ENCODE results near the gene ARL4C.

ARL4C gene

GRCh38 chr2:234487356-234487755 lies 9.5 kb downstream of the ARL4C start:
- Histone ChIP-seq H3K9me2 (replicated peaks; ENCODE audit: insufficient read depth, low read length) (no peaks in the 10 kb centered on the region), H3K27ac (ENCODE audit: low read length) (no peak overlapping the region; the same call in 1 of the 2 replicates), H3K9ac (ENCODE audit: low read length) (no peak overlapping the region), H3K4me2 (ENCODE audit: low read depth, low read length) (no peak overlapping the region), H4K20me1 (ENCODE audit: insufficient read depth, low read length) (no peaks in the 10 kb centered on the region), H3K36me3 (replicated peaks; ENCODE audit: insufficient read depth, low read length) (no peaks in the 10 kb centered on the region), H3K4me3 (ENCODE audit: low read length) (no peak overlapping the region), H3K27me3 (replicated peaks; ENCODE audit: insufficient read depth, low read length) (no peaks in the 10 kb centered on the region), H3K4me1 (ENCODE audit: low read length) (peaks cover 66% of the 10 kb centered on the region), H3F3A (ENCODE audit: insufficient read depth, low read length) (peaks cover 65% of the 10 kb centered on the region), H3K79me2 (ENCODE audit: low read length) (peaks cover 7% of the 10 kb centered on the region), H2AFZ (ENCODE audit: low read length) (no peak overlapping the region), H3K9me3 (replicated peaks; ENCODE audit: insufficient read depth, low read length) (no peaks in the 10 kb centered on the region)
- TF ChIP-seq EZH2phosphoT487 (IDR thresholded peaks at IDR 0.05; ENCODE audit: low read length): no peak
- no peak for TF ChIP-seq CTCF (IDR thresholded peaks at IDR 0.05; ENCODE audit: low read length)
- TF ChIP-seq EZH2 (optimal IDR thresholded peaks at IDR 0.05; ENCODE audit: low read depth, low read length): no peak
- DNase-seq: no peak

DNA sequence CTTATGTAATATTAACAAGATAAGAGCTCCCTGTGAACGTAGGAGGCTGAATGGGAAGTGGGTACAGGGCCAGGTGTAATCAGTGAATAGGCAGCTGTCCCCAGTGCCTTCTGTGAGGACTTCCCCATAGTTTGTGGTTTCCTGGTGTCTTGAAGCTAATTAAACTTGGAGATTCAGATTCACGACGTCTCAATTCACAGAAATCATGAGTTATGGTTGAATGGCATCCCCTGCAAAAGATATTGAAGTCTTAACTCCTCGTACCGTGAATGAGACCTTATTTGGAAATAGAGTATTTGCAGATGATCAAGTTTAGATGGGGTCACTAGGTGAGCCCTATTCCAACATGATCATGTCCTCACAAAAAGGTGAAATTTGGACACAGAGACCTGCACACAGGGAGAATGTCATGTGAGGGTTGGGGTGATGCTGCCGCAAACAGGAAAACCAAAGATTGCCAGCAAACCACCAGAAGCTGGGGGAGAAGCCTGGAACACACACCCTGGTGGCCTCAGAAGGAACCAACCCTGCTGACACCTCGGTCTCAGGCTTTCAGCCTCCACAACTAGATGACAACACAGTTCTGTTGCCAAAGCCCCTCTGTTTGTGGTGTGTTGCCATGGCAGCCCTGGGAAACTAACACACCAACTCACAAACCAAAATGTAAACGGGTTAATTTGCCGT lies 13.2 kb downstream of the ARL4C start:
- peak; percentile 84 for DNase-seq

DNA sequence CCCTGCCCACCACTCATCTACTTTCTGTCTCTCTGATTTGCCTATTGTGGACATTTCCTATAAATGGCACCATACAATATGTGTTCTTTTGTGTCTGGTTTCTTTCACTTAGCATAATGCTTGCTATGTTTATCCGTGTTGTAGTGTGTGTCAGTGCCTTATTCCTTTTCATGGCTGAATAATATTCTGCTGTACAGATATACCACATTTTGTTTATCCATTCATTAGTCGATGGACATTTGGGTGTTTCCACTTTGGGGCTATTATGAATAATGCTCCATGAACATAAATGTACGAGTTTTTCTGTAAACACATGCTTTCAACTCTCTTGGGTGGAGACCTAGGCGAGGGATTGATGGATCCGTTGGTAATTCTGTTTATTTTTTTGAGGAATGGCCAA lies 15.6 kb downstream of the ARL4C start:
- DNase-seq: no peak
- no peaks in the 10 kb centered on the region for H3K27me3 ChIP-seq (replicated peaks; ENCODE audit: insufficient read depth, low read length)
- H3K36me3 ChIP-seq (replicated peaks; ENCODE audit: insufficient read depth, low read length): no peaks in the 10 kb centered on the region
- H2AFZ ChIP-seq (ENCODE audit: low read length): no peak overlapping the region
- no peak overlapping the region for H3K27ac ChIP-seq (ENCODE audit: low read length)
- H3K9me3 ChIP-seq (replicated peaks; ENCODE audit: insufficient read depth, low read length): no peaks in the 10 kb centered on the region
- peaks cover 22% of the 10 kb centered on the region for H3F3A ChIP-seq (ENCODE audit: insufficient read depth, low read length)
- no peaks in the 10 kb centered on the region for H3K9me2 ChIP-seq (replicated peaks; ENCODE audit: insufficient read depth, low read length)
- no peak overlapping the region for H3K4me3 ChIP-seq (ENCODE audit: low read length)
- no peaks in the 10 kb centered on the region for H3K79me2 ChIP-seq (ENCODE audit: low read length)
- no peak overlapping the region for H3K4me2 ChIP-seq (ENCODE audit: low read depth, low read length)
- TF ChIP-seq EZH2 (optimal IDR thresholded peaks at IDR 0.05; ENCODE audit: low read depth, low read length) (no peak), CTCF (IDR thresholded peaks at IDR 0.05; ENCODE audit: low read length) (no peak), EZH2phosphoT487 (IDR thresholded peaks at IDR 0.05; ENCODE audit: low read length) (no peak)
- peaks cover 29% of the 10 kb centered on the region for H3K4me1 ChIP-seq (ENCODE audit: low read length)
- H4K20me1 ChIP-seq (ENCODE audit: insufficient read depth, low read length): no peaks in the 10 kb centered on the region
- no peak overlapping the region for H3K9ac ChIP-seq (ENCODE audit: low read length)

More for the DNA sequence above, 13.2 kb downstream of the ARL4C start:
- Histone ChIP-seq H3K27me3 (replicated peaks; ENCODE audit: insufficient read depth, low read length) (no peaks in the 10 kb centered on the region), H3F3A (ENCODE audit: insufficient read depth, low read length) (peaks cover 30% of the 10 kb centered on the region), H3K79me2 (ENCODE audit: low read length) (no peaks in the 10 kb centered on the region), H3K9me2 (replicated peaks; ENCODE audit: insufficient read depth, low read length) (no peaks in the 10 kb centered on the region), H3K27ac (ENCODE audit: low read length) (peak overlapping the region; percentile 97), H3K4me1 (ENCODE audit: low read length) (peaks cover 41% of the 10 kb centered on the region), H2AFZ (ENCODE audit: low read length) (peak overlapping the region; percentile 46; the same call in 1 of the 2 replicates), H3K4me3 (ENCODE audit: low read length) (0 out of 2 replicates have a peak overlapping the region, but pooled peaks have one; percentile 11), H3K9me3 (replicated peaks; ENCODE audit: insufficient read depth, low read length) (no peaks in the 10 kb centered on the region), H3K36me3 (replicated peaks; ENCODE audit: insufficient read depth, low read length) (no peaks in the 10 kb centered on the region), H3K9ac (ENCODE audit: low read length) (peak overlapping the region; percentile 56), H3K4me2 (ENCODE audit: low read depth, low read length) (peak overlapping the region; percentile 84), H4K20me1 (ENCODE audit: insufficient read depth, low read length) (no peaks in the 10 kb centered on the region)
- peak; percentile 62 for TF ChIP-seq CTCF (IDR thresholded peaks at IDR 0.05; ENCODE audit: low read length)
- TF ChIP-seq EZH2phosphoT487 (IDR thresholded peaks at IDR 0.05; ENCODE audit: low read length): no peak
- no peak for TF ChIP-seq EZH2 (optimal IDR thresholded peaks at IDR 0.05; ENCODE audit: low read depth, low read length)
